GM21515 (cell line): Measurements from ENCODE around the gene PSD.

Source experiments
- ATAC-seq: cut with Tn5 transposase; IDR thresholded peaks from one replicate; pipeline ENCODE4 v1.9.1; 2021; ENCODE audit not compliant: unreplicated experiment

The PSD gene

DNA sequence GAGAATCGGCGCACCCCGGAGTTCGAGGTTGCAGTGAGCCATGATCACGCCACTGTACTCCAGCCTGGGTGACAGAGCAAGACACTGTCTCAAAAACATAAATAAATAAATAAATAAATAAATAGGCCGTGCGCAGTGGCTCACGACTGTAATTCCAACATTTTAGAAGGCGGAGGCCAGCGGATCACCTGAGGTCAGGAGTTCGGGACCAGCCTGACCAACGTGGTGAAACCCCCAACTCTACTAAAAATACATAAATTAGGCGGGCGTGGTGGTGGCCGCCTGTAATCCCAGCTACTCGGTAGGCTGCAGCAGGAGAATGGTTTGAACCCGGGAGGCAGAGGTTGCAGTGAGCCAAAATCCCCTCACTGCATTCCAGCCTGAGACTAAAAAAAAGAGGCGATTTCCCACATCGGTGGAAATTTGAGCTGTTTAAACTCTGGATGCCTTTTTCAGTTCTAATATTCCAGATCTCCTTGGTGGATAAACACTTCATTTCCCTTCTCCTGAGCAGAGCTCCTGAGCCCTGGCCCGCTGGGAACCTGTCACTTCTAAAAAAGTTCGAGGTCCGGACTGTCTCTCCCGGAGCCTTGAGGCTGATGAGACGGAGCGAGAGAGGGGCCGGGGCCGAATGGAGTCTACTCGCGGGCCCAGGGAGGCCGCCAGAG, 25.0 kb downstream of the PSD start:
- ATAC-seq = no peak

DNA sequence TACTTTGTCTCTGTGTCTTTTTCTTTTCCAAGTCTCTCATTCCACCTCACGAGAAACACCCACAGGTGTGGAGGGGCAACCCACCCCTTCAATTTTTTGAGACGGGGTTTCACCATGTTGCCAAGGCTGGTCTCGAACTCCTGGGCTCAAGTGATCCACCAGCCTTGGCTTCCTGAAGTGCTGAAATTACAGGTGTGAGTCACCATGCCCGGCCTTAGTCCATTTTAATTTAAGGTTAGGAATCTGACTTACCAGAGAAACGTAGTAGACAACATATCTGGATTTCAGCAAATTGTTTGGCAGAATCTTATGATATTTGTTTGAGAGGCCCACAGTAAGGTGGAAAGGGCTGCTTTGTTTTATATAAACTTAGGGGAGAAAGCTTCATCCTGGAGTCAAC, 26.3 kb downstream of the PSD start:
- ATAC-seq = no peak

- ATAC-seq = no peak
Observed at GRCh38 chr10:102389894-102390293, 28.7 kb downstream of the PSD start.

GRCh38 chr10:102384606-102385429, 33.8 kb downstream of the PSD start:
- ATAC-seq = no peak

- ATAC-seq = no peak
Observed at GRCh38 chr10:102384053-102384452, 34.5 kb downstream of the PSD start.

- no peak for ATAC-seq
Observed at GRCh38 chr10:102382871-102383270, 35.7 kb downstream of the PSD start.

GRCh38 chr10:102381983-102382382, 36.6 kb downstream of the PSD start:
- ATAC-seq = no peak

- ATAC-seq = no peak
Observed at GRCh38 chr10:102379383-102379782, 39.2 kb downstream of the PSD start.

GRCh38 chr10:102376901-102377300, 41.7 kb downstream of the PSD start:
- ATAC-seq = no peak

DNA sequence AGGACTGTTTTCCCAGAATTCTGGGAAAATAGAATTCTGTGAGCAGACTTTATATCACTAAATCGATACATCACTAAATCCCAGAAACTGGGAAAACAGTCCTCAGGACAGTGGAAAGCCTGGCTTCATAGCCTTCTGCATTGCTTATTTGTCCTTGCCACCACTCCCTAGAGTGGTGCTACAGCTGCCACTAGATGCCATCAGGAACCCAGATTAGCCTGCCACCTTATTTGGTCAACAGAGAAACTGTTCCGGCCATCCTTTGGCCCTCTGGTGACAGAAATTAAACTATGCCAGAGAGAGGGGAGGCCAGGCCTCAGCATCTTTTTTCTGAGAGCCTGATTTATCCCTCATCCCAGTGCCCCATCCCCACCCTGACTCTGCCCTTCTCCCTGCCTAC, 42.7 kb downstream of the PSD start:
- no peak for ATAC-seq

DNA sequence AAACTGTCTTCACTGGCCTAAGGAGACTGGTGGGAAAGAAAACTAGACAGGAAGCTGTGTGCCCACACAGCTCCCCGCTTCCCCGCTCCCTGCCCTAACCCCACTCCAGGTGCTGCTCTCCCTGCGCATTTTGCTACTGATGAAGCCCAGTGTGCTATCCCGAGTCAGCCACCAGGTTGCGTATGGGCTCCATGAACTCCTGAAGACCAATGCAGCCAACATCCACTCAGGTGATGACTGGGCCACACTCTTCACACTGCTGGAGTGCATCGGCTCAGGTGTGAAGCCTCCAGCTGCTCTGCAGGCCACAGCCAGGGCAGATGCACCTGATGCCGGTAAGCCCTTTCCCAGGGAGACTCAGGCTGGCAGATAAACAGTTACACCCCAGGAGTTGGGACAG, 43.3 kb downstream of the PSD start:
- ATAC-seq = no peak

- no peak for ATAC-seq
Observed at GRCh38 chr10:102371295-102371694, 47.3 kb downstream of the PSD start.

GRCh38 chr10:102368077-102368476, 50.5 kb downstream of the PSD start:
- ATAC-seq = no peak

DNA sequence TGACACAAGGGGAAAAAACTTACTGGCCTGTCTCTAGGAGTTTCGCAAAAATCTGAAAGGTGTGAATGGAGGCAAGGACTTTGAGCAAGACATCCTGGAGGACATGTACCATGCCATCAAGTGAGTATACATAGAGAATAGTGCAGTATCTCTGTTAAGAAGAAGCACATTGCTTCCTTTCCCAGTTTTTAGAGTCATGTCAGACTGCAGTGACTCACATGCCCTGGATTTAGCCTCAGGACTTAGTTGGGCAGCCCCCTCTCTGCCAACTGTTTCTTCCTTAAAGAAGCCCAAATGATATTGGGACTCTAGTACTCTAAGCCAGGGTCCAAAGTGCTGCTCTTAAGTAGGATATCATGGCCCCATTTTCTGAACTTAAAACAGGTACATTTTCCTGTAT, 51.1 kb downstream of the PSD start:
- ATAC-seq = no peak

GRCh38 chr10:102358712-102359382, 59.7 kb downstream of the PSD start:
- no peak for ATAC-seq

GRCh38 chr10:102354451-102354850, 64.1 kb downstream of the PSD start:
- ATAC-seq = no peak
